ENCODE data around the gene LAMA2.
"Not testable (repeated sequence)": the region's sequence is repeated elsewhere in the genome, so short reads cannot be mapped to it uniquely, and the experiment has no call there.

LAMA2 gene

GRCh38 chr6:129014302-129014701 is 131.4 kb downstream of the LAMA2 start:
- DNase-seq, result no peak

DNA sequence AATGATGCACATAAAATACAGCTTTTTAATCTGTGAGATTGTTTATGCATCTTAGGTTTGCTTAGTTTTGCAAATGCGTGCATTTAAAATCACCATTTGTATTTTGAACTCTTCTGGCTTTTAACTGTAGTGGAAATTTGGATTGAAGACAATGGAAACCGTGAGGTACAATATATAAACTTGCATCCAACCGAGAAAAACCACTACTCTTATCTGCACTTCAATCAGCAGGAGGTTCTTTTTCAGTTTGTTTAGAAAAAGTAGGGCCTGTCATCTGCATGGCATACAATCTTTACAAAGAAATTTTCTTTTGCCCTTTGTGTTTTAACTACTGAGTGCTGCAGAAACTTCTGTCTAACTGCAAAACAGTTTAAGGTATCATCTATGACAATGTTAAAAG is 132.8 kb downstream of the LAMA2 start:
- no peak for DNase-seq

GRCh38 chr6:129016844-129017243 is 133.9 kb downstream of the LAMA2 start:
- DNase-seq, result no peak

DNA sequence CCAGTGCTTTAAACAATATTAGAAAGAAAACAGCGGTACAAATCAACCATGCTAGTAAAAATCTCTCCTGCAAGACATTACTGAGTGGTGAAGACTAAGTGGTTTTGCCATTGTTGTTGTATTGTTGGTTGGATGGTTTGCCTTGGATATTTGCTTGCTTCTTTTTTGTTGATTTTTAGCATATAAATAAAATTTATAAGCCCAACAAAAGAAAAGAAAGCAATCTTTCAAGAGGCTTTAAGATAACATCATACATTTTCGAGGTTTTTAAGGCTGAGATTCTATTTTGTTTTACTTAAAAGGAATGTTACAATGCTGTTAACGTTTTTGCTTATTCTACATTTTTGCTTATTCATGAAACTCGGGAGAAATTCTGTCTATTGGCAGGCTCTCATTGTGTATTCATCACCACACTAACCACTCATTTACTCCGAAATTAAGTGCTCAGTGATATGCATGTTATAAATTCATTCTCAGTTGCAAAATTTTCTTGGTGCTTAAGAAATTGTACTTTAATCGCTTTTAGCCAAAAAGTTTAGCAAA is 139.1 kb downstream of the LAMA2 start:
- DNase-seq, result no peak

DNA sequence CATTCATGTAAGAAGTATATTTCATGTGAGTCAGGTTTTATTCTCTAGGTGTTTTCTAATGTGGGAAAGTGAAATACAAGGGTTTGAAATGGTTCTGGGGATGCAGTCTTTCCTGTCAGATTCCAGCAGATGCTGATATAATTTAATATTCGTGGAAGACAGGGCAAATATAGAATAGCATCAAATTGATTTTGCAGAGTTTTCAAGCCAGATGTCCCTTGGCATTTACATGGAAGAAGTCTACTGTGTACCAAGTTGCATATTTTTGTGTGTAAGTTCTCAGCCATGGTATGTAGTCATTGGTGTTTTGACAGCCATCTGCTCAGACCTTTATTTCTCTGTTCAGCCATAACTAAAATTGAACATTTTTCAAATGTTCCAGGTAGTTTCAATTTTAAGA is 143.7 kb downstream of the LAMA2 start:
- no peak for DNase-seq

DNA sequence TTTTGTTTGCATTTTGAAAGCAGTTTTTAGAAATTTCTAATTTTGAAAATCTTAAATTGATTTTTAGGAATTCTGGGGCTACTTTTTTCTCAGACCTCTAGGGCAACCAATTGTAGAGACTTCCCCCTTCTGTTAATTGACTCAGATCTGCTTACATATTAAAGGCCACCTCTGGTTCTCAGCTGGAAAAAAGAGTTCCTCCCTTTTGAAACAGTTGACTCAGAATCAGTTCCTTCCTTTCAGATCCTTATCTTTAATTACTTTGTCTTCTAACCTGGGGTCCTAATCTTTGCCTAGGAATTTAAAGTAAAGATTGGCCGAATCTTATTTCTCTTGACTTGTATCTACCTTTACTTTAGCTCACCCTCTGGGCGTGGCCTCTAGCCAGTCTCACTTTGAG is 146.8 kb downstream of the LAMA2 start:
- DNase-seq, result no peak

GRCh38 chr6:129030215-129030614 is 147.3 kb downstream of the LAMA2 start:
- no peak for DNase-seq

DNA sequence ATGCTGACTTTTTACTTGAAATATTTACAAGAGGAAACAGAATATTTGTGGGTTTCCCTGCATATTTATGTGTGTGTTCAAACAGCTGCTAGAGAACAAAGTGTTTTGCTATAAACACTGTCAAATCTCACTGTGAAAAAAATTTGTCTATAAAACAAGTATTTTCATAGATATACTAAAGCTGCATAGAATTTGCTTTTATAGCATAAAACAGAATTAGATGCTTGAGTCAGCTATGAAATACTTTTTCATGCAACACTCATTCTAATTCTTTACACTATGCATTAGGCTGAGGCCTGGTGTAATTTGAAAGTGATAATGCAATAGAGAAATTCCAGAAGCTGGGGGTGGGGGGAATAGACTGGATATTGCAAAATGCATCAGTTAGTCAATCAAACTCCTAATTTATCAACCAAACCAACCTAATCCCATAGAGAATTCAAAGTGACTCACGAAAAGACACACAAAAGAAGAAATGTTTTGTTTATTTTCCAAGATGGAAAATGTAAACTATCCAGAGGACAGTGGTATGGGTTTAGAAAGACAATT is 148.2 kb downstream of the LAMA2 start:
- no peak for DNase-seq

DNA sequence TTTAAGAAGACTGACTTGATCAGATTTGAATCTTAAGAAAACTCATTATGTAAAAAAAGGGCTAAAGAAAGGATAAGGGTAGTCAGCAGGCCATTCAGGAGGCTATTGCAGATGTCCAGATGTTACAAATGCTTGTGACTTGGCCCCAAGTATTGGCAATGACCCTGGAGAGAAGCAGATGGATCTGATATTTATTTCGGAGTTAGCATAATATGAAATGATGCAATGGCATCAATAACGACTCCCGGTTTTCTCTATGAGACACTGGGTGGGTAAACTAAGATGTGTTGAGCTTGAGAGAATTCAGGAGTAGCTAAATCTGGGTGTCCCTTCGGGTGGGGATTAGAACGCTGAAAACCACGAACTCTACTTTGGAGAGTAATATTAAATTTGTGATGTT is 149.7 kb downstream of the LAMA2 start:
- DNase-seq, result no peak

- DNase-seq, result no peak
Observed at GRCh38 chr6:129033180-129033579, 150.2 kb downstream of the LAMA2 start.

DNA sequence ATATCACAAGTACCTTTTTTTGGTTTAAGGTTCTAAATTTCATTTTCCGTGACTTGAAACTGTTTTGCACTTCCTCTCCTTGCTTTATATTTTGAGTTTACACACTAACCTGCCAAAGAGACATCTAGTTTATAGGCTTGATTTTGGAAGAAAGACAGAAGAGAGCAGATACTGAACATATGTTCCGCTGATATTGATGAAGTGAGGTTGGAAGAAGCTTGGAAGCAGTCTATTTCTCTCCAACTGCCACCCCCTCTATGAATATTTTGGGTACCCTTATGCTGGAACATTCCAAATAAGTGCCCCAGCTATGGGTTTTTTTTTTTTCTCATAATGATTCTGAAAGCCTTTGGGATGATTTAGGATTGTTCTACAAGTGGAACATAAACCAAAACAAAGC is 150.6 kb downstream of the LAMA2 start:
- DNase-seq, result no peak

GRCh38 chr6:129041563-129041962 is 158.6 kb downstream of the LAMA2 start:
- no peak for DNase-seq

- no peak for DNase-seq
Observed at GRCh38 chr6:129046526-129046925, 163.6 kb downstream of the LAMA2 start.

GRCh38 chr6:129047834-129048233 is 164.9 kb downstream of the LAMA2 start:
- no peak for DNase-seq

GRCh38 chr6:129050086-129050485 is 167.1 kb downstream of the LAMA2 start:
- DNase-seq, result no peak

GRCh38 chr6:129053143-129053542 is 170.2 kb downstream of the LAMA2 start:
- DNase-seq, result not testable (repeated sequence)

GRCh38 chr6:129055796-129056195 is 172.9 kb downstream of the LAMA2 start:
- no peak for DNase-seq

DNA sequence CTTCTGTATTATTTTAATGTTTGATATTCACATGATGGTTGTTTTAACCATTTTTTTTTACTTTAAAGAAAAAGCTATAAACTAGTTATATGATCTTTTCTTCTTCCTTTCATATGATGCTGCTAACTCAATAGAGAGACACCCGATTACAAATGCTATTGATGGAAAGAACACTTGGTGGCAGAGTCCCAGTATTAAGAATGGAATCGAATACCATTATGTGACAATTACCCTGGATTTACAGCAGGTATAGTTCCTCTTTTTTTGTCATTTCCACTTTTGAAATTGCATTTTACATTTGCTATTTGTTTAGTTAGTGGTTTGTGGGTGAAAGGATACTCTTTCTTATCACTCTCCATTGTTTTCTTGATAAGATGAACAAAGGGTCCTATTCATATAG is 176.7 kb downstream of the LAMA2 start:
- no peak for DNase-seq

DNA sequence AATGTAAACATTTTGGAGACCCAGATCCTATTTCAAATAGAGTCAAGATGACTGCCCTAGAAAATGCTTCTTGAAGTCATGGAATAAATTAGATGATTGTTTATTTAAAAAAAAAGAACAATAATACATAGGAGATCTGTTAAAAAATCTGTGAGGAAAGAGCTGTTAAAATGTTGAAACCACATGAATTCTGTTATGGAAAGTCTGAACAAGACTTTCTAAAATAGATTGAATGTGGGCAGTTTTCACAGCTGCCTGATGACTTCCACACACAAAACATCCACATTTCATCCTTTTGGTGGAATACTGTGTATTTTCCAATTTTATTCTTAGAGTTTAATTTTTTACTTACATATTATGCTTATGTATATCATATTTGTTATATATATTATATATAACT is 186.1 kb downstream of the LAMA2 start:
- DNase-seq, result no peak

DNA sequence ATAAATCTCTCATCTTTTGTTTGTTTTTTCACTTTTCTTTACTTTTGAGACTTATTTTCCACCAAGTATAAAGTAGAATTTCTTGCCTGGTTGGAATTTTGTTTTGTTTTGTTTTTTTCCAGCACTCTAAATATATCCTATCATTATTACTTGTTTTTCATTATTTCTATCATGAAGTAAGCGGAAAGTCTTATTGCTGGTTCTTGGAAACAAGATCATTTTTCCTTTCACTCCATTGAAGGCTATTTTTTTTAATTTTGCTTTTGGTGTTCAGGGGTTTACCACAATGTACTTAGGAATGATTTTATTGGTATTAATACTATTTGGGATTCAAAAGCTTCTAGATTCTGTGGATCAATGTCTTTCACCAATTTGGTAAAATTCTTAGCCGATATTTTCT is 190.1 kb downstream of the LAMA2 start:
- DNase-seq, result no peak

DNA sequence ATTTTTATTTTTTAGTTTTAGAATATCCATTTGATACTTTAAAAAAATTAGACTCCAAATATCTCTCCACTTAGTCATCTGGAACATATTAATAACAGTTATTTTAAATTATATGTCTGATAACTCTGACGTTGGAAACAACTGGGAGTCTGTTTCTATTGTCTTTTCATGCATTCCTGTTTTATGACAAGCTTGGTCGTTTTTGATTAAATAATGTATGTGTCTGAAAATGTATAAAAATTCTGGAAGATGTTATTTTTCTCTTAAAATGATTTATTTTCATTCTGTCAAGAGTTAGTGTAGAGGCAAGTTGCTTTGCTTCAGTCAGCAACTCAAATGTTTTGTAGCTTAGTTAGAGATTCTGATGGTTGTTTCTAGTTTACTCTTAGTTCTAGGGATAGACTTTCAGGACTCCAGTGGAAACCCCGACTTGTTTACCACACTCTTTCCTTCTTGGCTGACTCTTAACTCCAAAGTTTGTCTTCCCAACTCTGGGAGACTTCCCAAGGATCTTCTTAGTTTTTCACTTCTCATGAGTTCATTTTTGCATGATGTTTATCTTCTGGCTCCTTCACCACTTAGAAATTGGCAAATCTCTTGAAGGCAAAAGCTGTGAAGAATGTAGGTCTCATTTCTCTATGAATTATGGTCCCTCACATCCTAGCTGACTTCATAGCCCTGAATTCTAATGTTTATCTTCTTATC is 190.9 kb downstream of the LAMA2 start:
- DNase-seq, result no peak

DNA sequence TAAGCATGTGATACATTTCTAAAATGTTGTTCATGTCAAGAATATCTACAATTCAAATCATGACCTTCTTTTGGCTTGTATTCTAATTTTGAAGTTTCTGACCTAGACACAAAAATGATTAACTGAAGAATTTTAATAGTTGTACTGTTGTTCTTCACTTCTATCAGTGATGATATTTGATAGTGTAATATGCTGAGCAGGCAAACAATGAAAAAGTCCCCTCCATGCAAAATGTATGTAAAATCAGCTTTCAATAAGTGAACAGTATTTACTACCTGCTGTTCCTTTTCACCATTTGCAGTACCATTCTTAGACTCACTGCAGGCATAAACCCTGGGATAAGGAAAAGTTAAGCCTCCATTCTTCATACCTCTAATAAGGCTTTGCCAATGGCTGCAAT is 201.5 kb downstream of the LAMA2 start:
- no peak for DNase-seq

DNA sequence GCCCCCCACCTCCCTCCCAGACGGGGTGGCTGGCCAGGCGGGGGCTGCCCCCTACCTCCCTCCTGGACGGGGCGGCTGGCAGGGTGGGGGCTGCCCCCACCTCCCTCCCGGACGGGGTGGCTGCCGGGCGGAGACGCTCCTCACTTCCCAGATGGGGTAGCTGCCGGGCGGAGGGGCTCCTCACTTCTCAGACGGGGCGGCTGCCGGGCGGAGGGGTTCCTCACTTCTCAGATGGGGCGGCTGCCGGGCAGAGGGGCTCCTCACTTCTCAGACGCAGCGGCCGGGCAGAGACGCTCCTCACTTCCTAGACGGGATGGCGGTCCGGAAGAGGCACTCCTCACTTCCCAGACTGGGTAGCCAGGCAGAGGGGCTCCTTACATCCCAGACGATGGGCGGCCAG is 205.5 kb downstream of the LAMA2 start:
- not testable (repeated sequence) for DNase-seq

GRCh38 chr6:129089357-129089756 is 206.4 kb downstream of the LAMA2 start:
- DNase-seq, result no peak

DNA sequence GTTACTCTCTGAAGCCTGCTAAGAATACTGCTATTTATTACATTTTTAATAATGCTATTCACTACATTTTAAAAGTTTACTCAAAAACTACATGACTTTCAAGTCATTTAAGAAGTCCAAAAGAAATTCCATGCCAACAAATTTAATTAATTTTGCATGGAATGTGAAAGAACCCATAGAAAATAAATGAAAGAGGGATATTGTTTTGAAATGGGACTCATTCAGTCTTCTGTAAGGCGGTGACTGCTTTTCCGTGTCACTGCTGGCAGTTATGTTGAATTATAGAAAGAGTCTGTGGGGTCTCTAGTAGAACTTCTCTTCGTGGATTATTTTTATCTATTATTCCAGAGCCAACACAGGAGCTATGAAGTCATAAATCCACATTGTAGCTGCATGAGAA is 211.2 kb downstream of the LAMA2 start:
- DNase-seq, result no peak
